Activated T-cell treated with anti-CD3 and anti-CD28 coated beads, Interleukin-2, amount 50 U/mL, for 72 hours (primary cell): Measurements from ENCODE around the gene PDCL2. TPM values are rescaled to one million over a fixed set of nuclear protein-coding genes. Genes with fewer than 3 reads are reported as not detected.
A peak's percentile ranks its signal among the peaks of the same experiment; 100 is the strongest.
"Not testable (repeated sequence)": the region's sequence is repeated elsewhere in the genome, so short reads cannot be mapped to it uniquely, and the experiment has no call there.

Experiments
- ATAC-seq, 2 donors: fragments of 150-1000 bp; cut with Tn5 transposase; replicated peaks in 1 of 2; 2 replicates each; pipeline ENCODE4 v1.10.0; 2021; ENCODE audit warnings: moderate library complexity in 2 of 2, mild to moderate bottlenecking in 1 of 2
- DNase-seq, 2 donors: peaks; one replicate each; pipeline ENCODE4 v3.0.0; 2021 to 2022; ENCODE audit warnings: mixed read lengths in 1 of 2
- H3K27ac Mint-ChIP-seq: one replicate; pipeline ENCODE4 v1.8.0; 2022; ENCODE audit warnings: mild to moderate bottlenecking, moderate library complexity, mixed read lengths
- H3K27me3 Mint-ChIP-seq: one replicate; pipeline ENCODE4 v1.8.0; 2022; ENCODE audit warnings: low read depth, mixed read lengths
- H3K36me3 Mint-ChIP-seq, 2 donors: one replicate each; pipeline ENCODE4 v1.8.0; 2022; ENCODE audit warnings: mixed read lengths in 2 of 2, mild to moderate bottlenecking in 1 of 2; ENCODE audit not compliant: insufficient read depth in 2 of 2
- H3K4me1 Mint-ChIP-seq: one replicate; pipeline ENCODE4 v1.8.0; 2022; ENCODE audit warnings: low read depth, mixed read lengths
- H3K4me3 Mint-ChIP-seq, 2 donors: one replicate each; pipeline ENCODE4 v1.8.0; 2022; ENCODE audit warnings: mild to moderate bottlenecking in 2 of 2, mixed read lengths in 2 of 2, moderate library complexity in 2 of 2
- H3K9me3 Mint-ChIP-seq, 2 donors: one replicate each; pipeline ENCODE4 v1.8.0; 2022; ENCODE audit warnings: mixed read lengths in 2 of 2
- total RNA-seq, 2 donors: library from RNA; stranded (reverse); gene quantifications; one replicate each; pipeline ENCODE4 v1.2.3, GENCODE V29; 2022

Gene PDCL2, protein sequence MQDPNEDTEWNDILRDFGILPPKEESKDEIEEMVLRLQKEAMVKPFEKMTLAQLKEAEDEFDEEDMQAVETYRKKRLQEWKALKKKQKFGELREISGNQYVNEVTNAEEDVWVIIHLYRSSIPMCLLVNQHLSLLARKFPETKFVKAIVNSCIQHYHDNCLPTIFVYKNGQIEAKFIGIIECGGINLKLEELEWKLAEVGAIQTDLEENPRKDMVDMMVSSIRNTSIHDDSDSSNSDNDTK
- total RNA-seq, result not detected

DNA sequence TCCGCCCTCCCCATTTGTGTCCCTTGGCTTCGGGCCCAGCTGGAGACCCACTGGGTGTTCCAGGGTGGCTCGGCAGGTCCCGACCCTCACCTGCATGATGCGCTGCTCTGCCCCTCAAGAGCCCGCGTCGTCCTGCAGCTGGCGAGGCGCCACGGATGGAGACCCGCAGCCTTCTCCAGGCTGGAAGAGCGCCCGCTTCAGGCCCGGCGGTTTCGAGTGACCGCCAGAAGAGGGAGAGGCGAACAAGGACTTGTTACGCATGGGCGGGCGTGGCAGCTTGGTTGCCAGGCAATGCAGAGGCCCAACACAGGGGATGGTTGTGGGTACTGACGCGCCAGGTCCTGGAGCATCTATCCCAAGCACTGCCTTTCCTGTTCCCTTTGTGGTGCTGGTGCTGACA is at the start of gene PDCL2:
Gene PDCL2 (minus strand): TSS at position 232 of the 400 bp plus-strand sequence. CDS start 136 bp downstream, at position 96.
- Mint-ChIP-seq H3K4me1 (no peaks in the 10 kb centered on the region), H3K9me3 (no peaks in the 10 kb centered on the region), H3K36me3 (no peaks in the 10 kb centered on the region), H3K27me3 (no peaks in the 10 kb centered on the region), H3K4me3 (no peak within 1 kb of the TSS), H3K27ac (no peak within 1 kb of the TSS)
- no peak for ATAC-seq
- DNase-seq, result no peak

DNA sequence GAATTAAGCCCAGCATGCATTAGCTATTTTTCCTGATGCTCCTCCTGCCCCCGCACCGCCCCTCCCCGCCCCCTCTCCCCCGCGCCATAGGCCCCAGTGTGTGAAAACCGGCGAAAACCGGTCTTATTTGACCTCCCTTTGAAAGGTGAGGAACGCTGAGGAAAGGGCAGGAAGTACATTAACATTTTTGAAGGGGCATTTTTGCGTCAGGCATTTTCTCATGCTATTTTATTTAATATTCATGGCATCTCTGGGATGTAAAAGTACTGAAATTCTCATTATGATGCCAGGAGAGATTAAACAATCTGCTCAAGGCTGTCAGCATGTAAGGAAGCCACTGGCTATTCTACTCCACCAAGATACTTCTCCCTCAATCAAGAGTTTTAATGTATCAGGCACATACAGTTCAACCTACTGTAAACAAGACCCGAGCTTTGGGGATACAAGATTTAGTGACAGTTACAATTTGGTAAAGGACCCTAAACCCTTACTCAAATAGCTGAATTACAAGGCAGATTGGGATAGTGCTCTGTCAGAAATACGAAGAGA is 45.3 kb upstream of the PDCL2 start:
- peaks cover 14% of the 10 kb centered on the region for H3K4me1 Mint-ChIP-seq
- H3K9me3 Mint-ChIP-seq, result no peaks in the 10 kb centered on the region
- peaks cover 63% of the 10 kb centered on the region for H3K27me3 Mint-ChIP-seq
- no peaks in the 10 kb centered on the region for H3K36me3 Mint-ChIP-seq
- DNase-seq (no peak), ATAC-seq (no peak)
- no peak overlapping the region for H3K4me3 Mint-ChIP-seq
- no peak overlapping the region for H3K27ac Mint-ChIP-seq

DNA sequence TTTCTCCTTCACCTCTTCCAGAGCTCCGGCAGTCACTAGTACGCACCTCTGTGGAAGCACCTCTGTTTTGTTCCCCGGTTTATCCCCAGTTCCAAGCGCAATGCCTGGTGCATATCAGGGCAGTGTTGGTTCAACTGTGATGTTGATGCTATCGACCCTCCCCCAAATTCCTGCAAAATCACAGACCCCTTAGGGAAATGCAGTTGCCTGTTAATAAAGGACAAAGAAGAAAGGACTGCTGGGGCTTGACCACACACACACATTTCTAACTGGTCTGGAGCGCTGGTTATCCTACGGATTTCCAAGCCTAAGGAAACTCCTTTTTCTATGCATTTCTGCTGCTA is 44.6 kb upstream of the PDCL2 start:
- H3K27me3 Mint-ChIP-seq, result peaks cover 68% of the 10 kb centered on the region
- DNase-seq (no peak), ATAC-seq (peak in 1 of 2 donors; percentile 3)
- H3K4me1 Mint-ChIP-seq, result peaks cover 14% of the 10 kb centered on the region
- H3K27ac Mint-ChIP-seq, result no peak overlapping the region
- peak overlapping the region; percentile 92 to 93 for H3K4me3 Mint-ChIP-seq
- no peaks in the 10 kb centered on the region for H3K36me3 Mint-ChIP-seq
- H3K9me3 Mint-ChIP-seq, result no peaks in the 10 kb centered on the region

DNA sequence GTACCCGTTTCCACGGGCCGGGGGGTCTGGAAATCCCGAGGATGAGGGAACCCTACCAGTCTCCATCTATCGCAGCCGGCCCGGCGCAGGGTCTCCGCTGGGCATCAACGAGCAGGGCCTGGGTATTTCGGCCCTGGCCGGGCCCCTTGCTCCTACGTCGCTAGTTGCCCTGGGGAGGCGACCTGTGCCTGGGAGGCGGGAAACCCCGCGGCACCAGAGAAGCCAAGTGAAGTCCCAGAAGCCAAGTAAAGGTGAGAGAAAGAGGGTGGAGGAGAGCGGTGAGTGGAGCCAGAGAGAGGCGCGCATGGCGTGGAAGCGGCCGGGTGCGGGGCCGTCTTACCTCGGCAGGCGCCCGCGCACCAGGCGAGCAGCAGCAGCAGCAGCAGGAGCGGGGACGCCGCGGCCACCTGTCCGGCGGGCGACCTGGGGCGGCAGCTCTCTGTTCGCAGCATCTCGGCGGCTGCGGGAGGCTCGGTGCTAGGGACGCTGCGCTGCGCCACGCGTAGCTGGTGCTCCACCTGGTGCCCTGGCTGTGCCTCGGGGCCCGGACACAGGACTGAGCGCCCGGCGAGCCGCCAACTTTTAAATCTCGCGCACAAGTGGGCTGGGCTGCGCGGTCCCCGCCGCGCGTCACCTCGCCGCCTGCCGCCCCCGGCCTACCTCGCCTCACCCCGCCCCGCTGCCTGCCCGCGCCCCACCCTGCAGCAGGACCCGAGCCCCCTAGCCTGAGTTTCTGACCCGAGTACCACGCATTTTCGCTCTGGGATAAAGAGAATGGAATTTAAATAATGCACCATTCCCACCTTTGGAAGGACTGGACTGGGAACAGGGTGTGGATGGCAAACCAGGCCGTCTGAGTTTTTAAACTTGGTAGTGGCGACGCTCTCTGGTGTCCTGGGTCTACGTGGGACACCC is 44.0 kb upstream of the PDCL2 start, which contains the start of gene NMU:
Gene NMU (minus strand): TSS at position 558 of the 915 bp plus-strand sequence. CDS start 106 bp downstream, at position 452.
- peaks cover 74% of the 10 kb centered on the region for H3K27me3 Mint-ChIP-seq
- ATAC-seq, result peak; percentile 95 to 96

DNA sequence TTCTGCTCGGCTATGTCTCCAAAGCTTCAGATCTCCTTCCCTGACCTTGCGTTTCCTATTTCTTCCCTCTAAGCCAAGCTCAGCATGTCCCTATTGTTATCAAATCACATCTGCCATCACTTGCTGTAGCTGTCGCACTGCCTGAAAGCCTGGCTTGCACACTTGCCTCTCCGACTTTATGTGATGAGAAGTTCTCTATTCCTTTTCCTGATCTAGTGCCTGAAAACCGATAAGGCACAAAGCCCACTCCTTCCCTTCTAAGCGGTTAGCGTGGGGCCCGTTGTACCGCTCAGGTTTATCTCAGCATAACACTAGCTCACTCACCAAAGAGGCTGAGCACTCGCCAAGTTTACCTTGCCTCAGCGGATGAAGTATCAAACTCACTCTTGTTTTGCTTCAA is 43.2 kb upstream of the PDCL2 start:
- peak overlapping the region; percentile 92 to 93 for H3K4me3 Mint-ChIP-seq
- no peaks in the 10 kb centered on the region for H3K36me3 Mint-ChIP-seq
- peaks cover 77% of the 10 kb centered on the region for H3K27me3 Mint-ChIP-seq
- no peak for DNase-seq
- H3K27ac Mint-ChIP-seq, result no peak overlapping the region
- H3K4me1 Mint-ChIP-seq, result peaks cover 14% of the 10 kb centered on the region
- no peaks in the 10 kb centered on the region for H3K9me3 Mint-ChIP-seq
- ATAC-seq, result peak in 1 of 2 donors; percentile 28

More for the DNA sequence above, 44.0 kb upstream of the PDCL2 start, which contains the start of gene NMU:
- H3K27ac Mint-ChIP-seq, result no peak within 1 kb of the TSS
- H3K36me3 Mint-ChIP-seq, result no peaks in the 10 kb centered on the region
- peak; percentile 51 to 59 for DNase-seq
- H3K4me3 Mint-ChIP-seq, result peak within 1 kb of the TSS; percentile 92 to 93
- H3K4me1 Mint-ChIP-seq, result peaks cover 14% of the 10 kb centered on the region
- H3K9me3 Mint-ChIP-seq, result no peaks in the 10 kb centered on the region

DNA sequence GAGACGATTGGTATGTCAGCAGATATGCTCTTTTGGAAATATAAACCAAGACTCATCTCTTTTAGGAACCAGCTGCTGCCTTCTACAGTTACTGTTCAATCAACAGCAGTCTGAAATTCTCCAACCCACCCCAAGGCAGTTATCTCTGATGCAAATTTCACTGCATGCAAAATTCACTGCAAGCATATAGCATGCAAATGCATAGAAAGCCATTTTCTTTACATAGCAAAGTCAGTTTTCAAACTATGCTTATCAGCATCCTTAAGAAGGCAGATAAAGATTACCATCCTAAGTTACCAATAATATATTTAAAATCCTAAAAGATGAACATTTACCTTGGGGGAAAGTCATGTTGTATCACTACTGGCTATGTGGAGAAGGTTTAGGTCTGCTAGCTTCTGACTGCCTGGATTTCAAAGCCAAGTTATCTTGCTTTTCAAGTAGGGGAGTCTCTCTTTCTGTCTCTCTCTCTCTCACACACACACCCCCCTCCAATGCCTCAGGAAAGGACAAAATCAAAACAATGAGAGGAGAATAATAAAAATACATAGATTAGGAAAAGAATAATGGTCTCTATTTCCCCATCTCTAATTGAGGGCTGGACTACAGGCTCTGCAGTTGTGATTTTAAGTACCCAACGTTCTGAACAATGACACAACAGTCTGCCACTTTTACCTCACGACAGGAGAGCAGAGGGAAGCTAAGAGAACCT is 42.5 kb upstream of the PDCL2 start:
- no peak for DNase-seq
- H3K4me3 Mint-ChIP-seq, result no peak overlapping the region
- no peak for ATAC-seq
- H3K27me3 Mint-ChIP-seq, result peaks cover 69% of the 10 kb centered on the region
- H3K9me3 Mint-ChIP-seq, result no peaks in the 10 kb centered on the region
- no peaks in the 10 kb centered on the region for H3K36me3 Mint-ChIP-seq
- H3K27ac Mint-ChIP-seq, result no peak overlapping the region
- H3K4me1 Mint-ChIP-seq, result peaks cover 14% of the 10 kb centered on the region

DNA sequence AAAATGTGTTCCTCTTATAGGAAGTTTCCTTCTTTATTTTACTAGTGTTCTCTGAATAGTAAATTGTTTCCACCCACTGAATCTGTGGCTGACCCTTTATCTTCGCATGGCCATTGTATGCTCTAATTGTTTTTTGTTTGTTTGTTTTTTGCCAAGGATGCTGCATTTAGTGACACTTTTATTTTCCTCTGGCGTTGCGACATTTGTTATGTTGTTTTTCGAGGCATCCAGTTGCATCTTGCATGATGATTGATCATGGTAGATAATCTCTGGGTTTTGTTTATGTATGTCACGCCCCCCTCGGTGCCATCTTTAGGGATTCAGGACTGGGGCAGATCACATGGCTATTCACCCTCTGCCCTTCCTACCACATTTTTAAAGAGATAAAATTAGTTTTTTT is 41.9 kb upstream of the PDCL2 start:
- H3K9me3 Mint-ChIP-seq, result no peaks in the 10 kb centered on the region
- no peak overlapping the region for H3K4me3 Mint-ChIP-seq
- H3K4me1 Mint-ChIP-seq, result peaks cover 14% of the 10 kb centered on the region
- ATAC-seq (no peak), DNase-seq (no peak)
- no peaks in the 10 kb centered on the region for H3K36me3 Mint-ChIP-seq
- peaks cover 64% of the 10 kb centered on the region for H3K27me3 Mint-ChIP-seq
- H3K27ac Mint-ChIP-seq, result no peak overlapping the region

DNA sequence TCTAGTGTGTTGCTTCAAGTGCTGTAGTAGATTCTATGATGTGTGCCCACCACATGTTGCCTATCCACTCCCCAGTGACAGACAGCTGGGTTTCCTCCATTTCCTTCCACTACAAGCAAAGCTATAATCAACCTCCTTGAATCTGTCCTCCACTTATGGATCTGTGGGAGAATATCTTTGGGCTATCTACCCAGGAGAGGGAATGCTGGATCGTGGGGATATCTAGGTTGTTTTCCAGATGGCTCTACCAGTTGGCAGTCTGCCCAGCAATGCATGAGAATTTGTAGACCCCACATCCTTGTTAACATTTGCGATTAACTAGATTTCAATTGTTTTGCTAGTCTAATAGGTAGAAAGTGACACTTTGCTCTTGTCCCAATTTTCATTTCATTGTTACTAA is 33.8 kb upstream of the PDCL2 start:
- Mint-ChIP-seq H3K36me3 (no peaks in the 10 kb centered on the region), H3K4me1 (no peaks in the 10 kb centered on the region), H3K9me3 (no peaks in the 10 kb centered on the region), H3K27me3 (peaks cover 14% of the 10 kb centered on the region), H3K4me3 (no peak overlapping the region), H3K27ac (no peak overlapping the region)
- ATAC-seq, result no peak
- no peak for DNase-seq

DNA sequence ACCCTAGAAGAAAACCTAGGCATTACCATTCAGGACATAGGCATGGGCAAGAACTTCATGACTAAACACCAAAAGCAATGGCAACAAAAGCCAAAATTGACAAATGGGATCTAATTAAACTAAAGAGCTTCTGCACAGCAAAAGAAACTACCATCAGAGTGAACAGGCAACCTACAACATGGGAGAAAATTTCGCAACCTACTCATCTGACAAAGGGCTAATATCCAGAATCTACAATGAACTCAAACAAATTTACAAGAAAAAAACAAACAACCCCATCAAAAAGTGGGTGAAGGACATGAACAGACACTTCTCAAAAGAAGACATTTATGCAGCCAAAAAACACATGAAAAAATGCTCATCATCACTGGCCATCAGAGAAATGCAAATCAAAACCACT is 32.0 kb upstream of the PDCL2 start:
- ATAC-seq, H3K9me3 Mint-ChIP-seq, H3K36me3 Mint-ChIP-seq, H3K27ac Mint-ChIP-seq, DNase-seq, H3K4me1 Mint-ChIP-seq, H3K27me3 Mint-ChIP-seq, H3K4me3 Mint-ChIP-seq: not testable (repeated sequence)

DNA sequence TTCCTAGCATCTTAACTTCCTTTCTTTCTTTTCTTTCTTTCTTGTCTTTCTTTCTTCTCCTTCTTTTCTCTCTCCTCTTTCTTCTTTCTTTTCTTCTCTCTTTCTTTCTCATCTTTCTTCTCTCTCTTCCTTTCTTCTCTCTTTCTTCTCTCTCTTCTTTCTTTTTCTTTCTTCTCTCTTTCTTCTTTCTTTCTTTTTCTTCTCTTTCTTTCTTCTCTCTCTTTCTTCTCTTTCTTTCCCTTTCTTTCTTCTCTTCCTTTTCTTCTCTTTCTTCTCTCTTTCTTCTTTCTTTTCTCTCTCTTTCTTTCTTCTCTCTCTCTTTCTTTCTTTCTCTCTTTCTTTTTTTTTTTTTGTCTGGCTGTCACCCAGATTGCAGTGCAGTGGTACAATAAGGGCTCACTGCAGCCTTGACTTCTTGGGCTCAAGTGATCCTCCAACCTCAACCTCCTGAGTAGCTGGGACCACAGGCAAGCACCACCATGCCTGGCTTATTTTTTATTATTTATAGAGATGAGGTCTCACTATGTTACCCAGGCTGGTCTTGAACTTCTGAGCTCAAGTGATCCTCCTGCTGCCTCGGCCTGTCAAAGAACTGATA is 26.6 kb upstream of the PDCL2 start:
- peaks cover 21% of the 10 kb centered on the region for H3K27me3 Mint-ChIP-seq
- H3K9me3 Mint-ChIP-seq, result no peaks in the 10 kb centered on the region
- H3K4me1 Mint-ChIP-seq, result no peaks in the 10 kb centered on the region
- H3K4me3 Mint-ChIP-seq, result no peak overlapping the region
- no peak for ATAC-seq
- H3K36me3 Mint-ChIP-seq, result peaks cover 0 to 2% of the 10 kb centered on the region in 2 donors
- DNase-seq, result no peak
- H3K27ac Mint-ChIP-seq, result peak overlapping the region; percentile 12

DNA sequence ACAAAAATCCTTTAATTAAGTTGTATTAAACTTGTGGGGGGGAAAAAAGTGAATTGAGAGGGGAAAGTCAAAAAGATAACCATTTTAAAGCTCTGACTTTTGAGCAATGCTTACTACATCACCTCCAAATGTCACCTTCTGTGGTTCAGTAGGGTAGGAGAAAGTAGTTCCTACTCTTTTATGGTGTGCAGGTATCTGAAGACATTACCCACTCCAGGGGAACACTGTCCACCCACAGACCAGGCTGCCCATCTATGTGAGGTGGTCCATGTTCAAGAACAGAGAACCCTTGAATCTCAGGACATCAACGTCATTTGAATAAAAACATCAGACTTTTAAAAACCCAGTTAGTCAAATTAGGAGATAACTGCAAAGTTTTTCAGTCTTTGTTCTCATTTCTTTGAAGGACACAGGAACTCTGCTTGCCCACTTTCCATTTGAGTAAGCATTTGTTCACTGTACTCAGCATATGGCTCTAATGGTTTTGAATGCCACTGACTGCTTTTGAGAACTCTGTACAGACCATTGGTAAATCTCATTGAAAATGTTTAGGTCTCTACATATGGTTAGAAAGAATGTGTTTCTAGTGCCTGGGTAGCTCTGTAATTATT is 25.6 kb upstream of the PDCL2 start:
- Mint-ChIP-seq H3K27me3 (peaks cover 21% of the 10 kb centered on the region), H3K4me3 (no peak overlapping the region), H3K4me1 (no peaks in the 10 kb centered on the region), H3K9me3 (no peaks in the 10 kb centered on the region), H3K27ac (peak overlapping the region; percentile 40), H3K36me3 (peaks cover 0 to 2% of the 10 kb centered on the region in 2 donors)
- DNase-seq, result no peak
- ATAC-seq, result peak in 1 of 2 donors; percentile 68

DNA sequence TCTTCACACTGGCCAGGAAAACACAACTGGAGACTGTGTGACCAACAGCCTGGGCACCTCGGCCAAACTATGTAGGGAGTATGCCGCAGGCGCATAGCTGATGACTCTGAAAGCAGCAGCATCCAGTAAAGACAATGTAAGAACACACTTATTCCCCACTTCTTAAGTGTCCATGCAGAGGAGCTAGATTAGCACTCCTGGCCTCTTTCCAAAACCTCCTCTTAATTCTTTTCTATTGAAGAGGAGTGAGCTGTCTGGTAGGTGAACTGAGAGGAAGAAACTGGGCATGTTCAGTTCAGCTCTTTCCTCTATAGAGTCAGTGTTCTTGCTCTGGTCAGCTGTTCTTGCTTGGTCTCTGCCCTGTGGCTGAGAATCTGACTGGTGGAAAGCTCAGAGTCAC is 23.0 kb upstream of the PDCL2 start:
- H3K4me1 Mint-ChIP-seq, result no peaks in the 10 kb centered on the region
- no peak overlapping the region for H3K4me3 Mint-ChIP-seq
- ATAC-seq (no peak), DNase-seq (no peak)
- H3K27ac Mint-ChIP-seq, result no peak overlapping the region
- H3K9me3 Mint-ChIP-seq, result no peaks in the 10 kb centered on the region
- H3K36me3 Mint-ChIP-seq, result peaks cover 0 to 2% of the 10 kb centered on the region in 2 donors
- peaks cover 21% of the 10 kb centered on the region for H3K27me3 Mint-ChIP-seq
